ENCODE data around the gene AGPAT4.

AGPAT4 gene

DNA sequence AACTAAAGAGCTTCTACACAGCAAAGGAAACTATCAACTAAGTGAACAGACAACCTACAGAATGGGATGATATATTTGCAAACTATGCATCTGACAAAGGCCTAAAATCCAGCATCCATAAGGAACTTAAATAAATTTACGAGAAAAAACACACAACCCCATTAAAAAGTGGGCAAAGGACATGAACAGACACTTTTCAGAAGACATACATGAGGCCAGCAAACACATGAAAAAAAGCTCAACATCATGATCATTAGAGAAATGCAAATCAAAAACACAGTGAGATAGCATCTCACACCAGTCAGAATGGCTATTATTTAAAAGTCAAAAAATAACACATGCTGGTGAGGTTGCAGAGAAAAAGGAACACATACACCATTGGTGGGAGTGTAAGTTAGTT lies 24.5 kb downstream of the AGPAT4 start:
- H3K9me3 ChIP-seq (ENCODE audit: control insufficient read depth, insufficient read depth, low read length), result no peaks in the 10 kb centered on the region
- H3K79me2 ChIP-seq (ENCODE audit: control insufficient read depth, low read length), result no peaks in the 10 kb centered on the region
- no peaks in the 10 kb centered on the region for H3K36me3 ChIP-seq (ENCODE audit: control insufficient read depth, low read length)
- no peaks in the 10 kb centered on the region for H4K20me1 ChIP-seq (ENCODE audit: control insufficient read depth, insufficient read depth, low read depth, low read length)
- H3K27me3 ChIP-seq (ENCODE audit: control insufficient read depth, low read length), result no peaks in the 10 kb centered on the region
- no peaks in the 10 kb centered on the region for H3K4me1 ChIP-seq (ENCODE audit: control insufficient read depth, low read length)
- H3K27ac ChIP-seq (ENCODE audit: low read depth, low read length), result no peak overlapping the region
- no peaks in the 10 kb centered on the region for H3F3A ChIP-seq (ENCODE audit: control insufficient read depth, insufficient read depth)
- TF ChIP-seq EZH2phosphoT487 (IDR thresholded peaks at IDR 0.05; ENCODE audit: borderline replicate concordance, low read length) (no peak), CTCF (IDR thresholded peaks at IDR 0.05; ENCODE audit: low read depth, low read length, poor library complexity, severe bottlenecking) (no peak)
- H3K4me2 ChIP-seq (ENCODE audit: low read length), result no peak overlapping the region
- no peak overlapping the region for H3K4me3 ChIP-seq (ENCODE audit: low read length)
- no peaks in the 10 kb centered on the region for H3K9me2 ChIP-seq (replicated peaks; ENCODE audit: control insufficient read depth, low read length)

GRCh38 chr6:161246725-161247124 lies 27.1 kb downstream of the AGPAT4 start:
- Histone ChIP-seq H3K36me3 (ENCODE audit: control insufficient read depth, low read length) (no peaks in the 10 kb centered on the region), H3K4me3 (ENCODE audit: low read length) (no peak overlapping the region), H3K9me2 (replicated peaks; ENCODE audit: control insufficient read depth, low read length) (no peaks in the 10 kb centered on the region), H3K4me1 (ENCODE audit: control insufficient read depth, low read length) (no peaks in the 10 kb centered on the region), H3K79me2 (ENCODE audit: control insufficient read depth, low read length) (no peaks in the 10 kb centered on the region), H3F3A (ENCODE audit: control insufficient read depth, insufficient read depth) (no peaks in the 10 kb centered on the region), H4K20me1 (ENCODE audit: control insufficient read depth, insufficient read depth, low read depth, low read length) (no peaks in the 10 kb centered on the region), H3K9me3 (ENCODE audit: control insufficient read depth, insufficient read depth, low read length) (no peaks in the 10 kb centered on the region), H3K27me3 (ENCODE audit: control insufficient read depth, low read length) (no peaks in the 10 kb centered on the region), H3K27ac (ENCODE audit: low read depth, low read length) (no peak overlapping the region), H3K4me2 (ENCODE audit: low read length) (no peak overlapping the region)
- TF ChIP-seq EZH2phosphoT487 (IDR thresholded peaks at IDR 0.05; ENCODE audit: borderline replicate concordance, low read length) (no peak), CTCF (IDR thresholded peaks at IDR 0.05; ENCODE audit: low read depth, low read length, poor library complexity, severe bottlenecking) (no peak)

GRCh38 chr6:161245363-161245762 lies 28.5 kb downstream of the AGPAT4 start:
- Histone ChIP-seq H3K4me1 (ENCODE audit: control insufficient read depth, low read length) (no peaks in the 10 kb centered on the region), H3F3A (ENCODE audit: control insufficient read depth, insufficient read depth) (no peaks in the 10 kb centered on the region), H3K4me2 (ENCODE audit: low read length) (no peak overlapping the region), H3K27ac (ENCODE audit: low read depth, low read length) (no peak overlapping the region), H3K79me2 (ENCODE audit: control insufficient read depth, low read length) (no peaks in the 10 kb centered on the region), H3K9me2 (replicated peaks; ENCODE audit: control insufficient read depth, low read length) (no peaks in the 10 kb centered on the region), H3K36me3 (ENCODE audit: control insufficient read depth, low read length) (no peaks in the 10 kb centered on the region), H3K4me3 (ENCODE audit: low read length) (no peak overlapping the region), H4K20me1 (ENCODE audit: control insufficient read depth, insufficient read depth, low read depth, low read length) (no peaks in the 10 kb centered on the region), H3K9me3 (ENCODE audit: control insufficient read depth, insufficient read depth, low read length) (no peaks in the 10 kb centered on the region), H3K27me3 (ENCODE audit: control insufficient read depth, low read length) (no peaks in the 10 kb centered on the region)
- no peak for TF ChIP-seq EZH2phosphoT487 (IDR thresholded peaks at IDR 0.05; ENCODE audit: borderline replicate concordance, low read length)
- TF ChIP-seq CTCF (IDR thresholded peaks at IDR 0.05; ENCODE audit: low read depth, low read length, poor library complexity, severe bottlenecking), result no peak

GRCh38 chr6:161244725-161245124 lies 29.1 kb downstream of the AGPAT4 start:
- Histone ChIP-seq H3K27me3 (ENCODE audit: control insufficient read depth, low read length) (no peaks in the 10 kb centered on the region), H3K4me2 (ENCODE audit: low read length) (no peak overlapping the region), H3K9me2 (replicated peaks; ENCODE audit: control insufficient read depth, low read length) (no peaks in the 10 kb centered on the region), H3K79me2 (ENCODE audit: control insufficient read depth, low read length) (no peaks in the 10 kb centered on the region), H3K4me1 (ENCODE audit: control insufficient read depth, low read length) (no peaks in the 10 kb centered on the region), H3K4me3 (ENCODE audit: low read length) (no peak overlapping the region), H3K27ac (ENCODE audit: low read depth, low read length) (no peak overlapping the region), H4K20me1 (ENCODE audit: control insufficient read depth, insufficient read depth, low read depth, low read length) (no peaks in the 10 kb centered on the region), H3K36me3 (ENCODE audit: control insufficient read depth, low read length) (no peaks in the 10 kb centered on the region), H3F3A (ENCODE audit: control insufficient read depth, insufficient read depth) (no peaks in the 10 kb centered on the region), H3K9me3 (ENCODE audit: control insufficient read depth, insufficient read depth, low read length) (no peaks in the 10 kb centered on the region)
- TF ChIP-seq EZH2phosphoT487 (IDR thresholded peaks at IDR 0.05; ENCODE audit: borderline replicate concordance, low read length), result no peak
- TF ChIP-seq CTCF (IDR thresholded peaks at IDR 0.05; ENCODE audit: low read depth, low read length, poor library complexity, severe bottlenecking), result no peak

Measured in DOHH2 (cell line).